ENCODE results near the gene BCORL1.

BCORL1 gene

GRCh38 chrX:129965166-129965565 is 17.3 kb upstream of the BCORL1 start:
- no peak for DNase-seq (ENCODE audit: low read depth)

- no peak for DNase-seq (ENCODE audit: low read depth)
Observed at GRCh38 chrX:129968968-129969367, 13.5 kb upstream of the BCORL1 start.

GRCh38 chrX:129976441-129976840 is 6.0 kb upstream of the BCORL1 start:
- DNase-seq (ENCODE audit: low read depth) = no peak

- DNase-seq (ENCODE audit: low read depth) = peak; percentile 8
Observed at GRCh38 chrX:129979207-129979920, 3.1 kb upstream of the BCORL1 start.

- peak; percentile 15 for DNase-seq (ENCODE audit: low read depth)
Observed at GRCh38 chrX:129980001-129980401, 2.4 kb upstream of the BCORL1 start.

GRCh38 chrX:129980540-129981199 is 1.8 kb upstream of the BCORL1 start:
- DNase-seq (ENCODE audit: low read depth) = peak; percentile 38

GRCh38 chrX:129981200-129981553 is 1.3 kb upstream of the BCORL1 start:
- no peak for DNase-seq (ENCODE audit: low read depth)

- DNase-seq (ENCODE audit: low read depth) = peak; percentile 15
Observed at GRCh38 chrX:129981752-129982299, 609 bp upstream of the BCORL1 start.

- peak; percentile 36 for DNase-seq (ENCODE audit: low read depth)
Observed at GRCh38 chrX:129983575-129984110, 1.2 kb downstream of the BCORL1 start.

GRCh38 chrX:129984111-129984958 is 1.9 kb downstream of the BCORL1 start:
- DNase-seq (ENCODE audit: low read depth) = peak; percentile 41

- no peak for DNase-seq (ENCODE audit: low read depth)
Observed at GRCh38 chrX:129987871-129988270, 5.4 kb downstream of the BCORL1 start.

GRCh38 chrX:129992181-129992580 is 9.7 kb downstream of the BCORL1 start:
- DNase-seq (ENCODE audit: low read depth) = no peak

- peak; percentile 50 for DNase-seq (ENCODE audit: low read depth)
Observed at GRCh38 chrX:129996120-129996519, 13.7 kb downstream of the BCORL1 start.

- DNase-seq (ENCODE audit: low read depth) = no peak
Observed at GRCh38 chrX:129997086-129997485, 14.7 kb downstream of the BCORL1 start.

- DNase-seq (ENCODE audit: low read depth) = no peak
Observed at GRCh38 chrX:129998021-129998420, 15.6 kb downstream of the BCORL1 start.

- no peak for DNase-seq (ENCODE audit: low read depth)
Observed at GRCh38 chrX:130001893-130002292, 19.5 kb downstream of the BCORL1 start.

GRCh38 chrX:130002541-130002940 is 20.1 kb downstream of the BCORL1 start:
- no peak for DNase-seq (ENCODE audit: low read depth)

GRCh38 chrX:130005089-130005807 is 22.8 kb downstream of the BCORL1 start:
- DNase-seq (ENCODE audit: low read depth) = no peak

- no peak for DNase-seq (ENCODE audit: low read depth)
Observed at GRCh38 chrX:130009658-130010223, 27.3 kb downstream of the BCORL1 start.

GRCh38 chrX:130012683-130013082 is 30.2 kb downstream of the BCORL1 start:
- DNase-seq (ENCODE audit: low read depth) = no peak

GRCh38 chrX:130013661-130014060 is 31.2 kb downstream of the BCORL1 start:
- DNase-seq (ENCODE audit: low read depth) = no peak
